Activated B cell treated with CpG ODN at 0.5 μM for 24 hours (primary cell): ENCODE measurements around the gene CELF3. TPM values are rescaled to one million over a fixed set of nuclear protein-coding genes. Genes with fewer than 3 reads are reported as not detected.

Experiments used
- ATAC-seq: fragments of 200-7000 bp; cut with Tn5 transposase; one replicate; pipeline ENCODE4 v1.10.0; 2021; ENCODE audit warnings: low read depth, mild to moderate bottlenecking, moderate library complexity
- CTCF ChIA-PET: fragments of 350-600 bp; sonication (Branson Sonifier 250); formaldehyde crosslinking; loops from one replicate; lab custom pipeline; 2021; ENCODE audit warnings: antibody characterized with exemption; lab: Charles Lee
- POLR2A ChIA-PET: fragments of 350-600 bp; sonication (Branson Sonifier 250); formaldehyde crosslinking; loops from one replicate; lab custom pipeline; 2021; ENCODE audit warnings: antibody characterized with exemption; lab: Charles Lee
- DNase-seq: peaks from one replicate; pipeline ENCODE4 v3.0.0; 2022
- H3K27ac Mint-ChIP-seq: one replicate; pipeline ENCODE4 v1.8.0; 2020; ENCODE audit warnings: mixed read lengths
- H3K27me3 Mint-ChIP-seq: one replicate; pipeline ENCODE4 v1.8.0; 2021; ENCODE audit warnings: mixed read lengths
- H3K36me3 Mint-ChIP-seq: one replicate; pipeline ENCODE4 v1.8.0; 2021; ENCODE audit warnings: low read depth, mixed read lengths
- H3K4me1 Mint-ChIP-seq: one replicate; pipeline ENCODE4 v1.8.0; 2021; ENCODE audit warnings: mixed read lengths
- H3K4me3 Mint-ChIP-seq: one replicate; pipeline ENCODE4 v1.8.0; 2020; ENCODE audit warnings: mild to moderate bottlenecking, mixed read lengths
- H3K9me3 Mint-ChIP-seq: one replicate; pipeline ENCODE4 v1.8.0; 2020; ENCODE audit warnings: mixed read lengths
- intact Hi-C: fragments of 100-400 bp; cut with micrococcal nuclease; formaldehyde crosslinking; loops from one replicate; pipeline ENCODE4 v1.15.1; 2024
- total RNA-seq: library from RNA; stranded (reverse); gene quantifications from 2 replicates; pipeline ENCODE4 v1.2.3, GENCODE V29; 2022
- TF ChIP-seq, protein P1 (sequence below): fragments of 200-600 bp; IDR thresholded peaks from one replicate; pipeline ENCODE4 v1.8.0; 2022; ENCODE audit warnings: antibody characterized with exemption, mild to moderate bottlenecking

The CELF3 gene
- total RNA-seq, 1 donor from 2014 or later = not detected

DNA sequence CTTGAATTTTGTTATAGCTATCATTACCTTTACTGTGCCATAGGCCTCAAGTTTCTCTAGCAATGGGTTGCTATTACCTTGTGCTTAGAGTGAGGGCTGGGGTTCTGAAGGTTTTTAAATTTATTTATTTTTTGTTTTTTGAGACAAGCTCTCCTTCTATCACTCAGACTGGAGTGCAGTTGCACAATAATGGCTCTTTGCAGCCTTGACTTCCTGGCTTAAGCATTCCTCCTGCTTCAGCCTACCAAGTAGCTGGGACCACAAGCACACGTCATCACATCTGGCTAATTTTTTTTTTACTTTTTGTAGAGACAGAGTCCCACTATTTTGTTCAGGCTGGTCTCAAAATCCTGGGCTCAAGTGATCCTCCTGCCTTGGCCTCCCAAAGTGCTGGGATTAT is 63.2 kb downstream of the CELF3 start:
- Mint-ChIP-seq H3K4me3 (no peak overlapping the region), H3K4me1 (peaks cover 13% of the 10 kb centered on the region), H3K36me3 (peaks cover 30% of the 10 kb centered on the region), H3K9me3 (no peaks in the 10 kb centered on the region), H3K27ac (no peak overlapping the region), H3K27me3 (no peaks in the 10 kb centered on the region)
- POLR2A ChIA-PET = interaction anchor here (0.7 kb wide), 1 partner anchor 137 kb away, joined by 7 read pairs; no protein-coding TSS in a partner anchor
- TF ChIP-seq, protein P1, sequence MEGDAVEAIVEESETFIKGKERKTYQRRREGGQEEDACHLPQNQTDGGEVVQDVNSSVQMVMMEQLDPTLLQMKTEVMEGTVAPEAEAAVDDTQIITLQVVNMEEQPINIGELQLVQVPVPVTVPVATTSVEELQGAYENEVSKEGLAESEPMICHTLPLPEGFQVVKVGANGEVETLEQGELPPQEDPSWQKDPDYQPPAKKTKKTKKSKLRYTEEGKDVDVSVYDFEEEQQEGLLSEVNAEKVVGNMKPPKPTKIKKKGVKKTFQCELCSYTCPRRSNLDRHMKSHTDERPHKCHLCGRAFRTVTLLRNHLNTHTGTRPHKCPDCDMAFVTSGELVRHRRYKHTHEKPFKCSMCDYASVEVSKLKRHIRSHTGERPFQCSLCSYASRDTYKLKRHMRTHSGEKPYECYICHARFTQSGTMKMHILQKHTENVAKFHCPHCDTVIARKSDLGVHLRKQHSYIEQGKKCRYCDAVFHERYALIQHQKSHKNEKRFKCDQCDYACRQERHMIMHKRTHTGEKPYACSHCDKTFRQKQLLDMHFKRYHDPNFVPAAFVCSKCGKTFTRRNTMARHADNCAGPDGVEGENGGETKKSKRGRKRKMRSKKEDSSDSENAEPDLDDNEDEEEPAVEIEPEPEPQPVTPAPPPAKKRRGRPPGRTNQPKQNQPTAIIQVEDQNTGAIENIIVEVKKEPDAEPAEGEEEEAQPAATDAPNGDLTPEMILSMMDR = no peak
- intact Hi-C loops = no loop called here
- no peak for ATAC-seq
- no peak for DNase-seq
- CTCF ChIA-PET = no interaction called here

Other genes starting within 250 kb of the CELF3 start
- gene CGN, start 205.4 kb downstream of the CELF3 start, total RNA-seq = 0.22 and 0.37 TPM in 2 replicates
- gene TUFT1, start 176.5 kb downstream of the CELF3 start, total RNA-seq = 2.3 and 2.4 TPM in 2 replicates
- 22.2 and 27.6 TPM in 2 replicates for gene SNX27, start 104.8 kb downstream of the CELF3 start, total RNA-seq
- gene RIIAD1, start 4.7 kb upstream of the CELF3 start, total RNA-seq = not detected in 2 replicates
- gene MRPL9, start 46.7 kb upstream of the CELF3 start, total RNA-seq = 96.2 and 105 TPM in 2 replicates
- gene TDRKH, start 73.7 kb upstream of the CELF3 start, total RNA-seq = 15.1 and 15.6 TPM in 2 replicates
- gene LINGO4, start 88.6 kb upstream of the CELF3 start, total RNA-seq = not detected in 2 replicates
- 0.09 TPM in 1 of 2 replicates, not detected in the other for gene RORC, start 115.0 kb upstream of the CELF3 start, total RNA-seq
- 0.15 TPM in 1 of 2 replicates, not detected in the other for gene C2CD4D, start 123.0 kb upstream of the CELF3 start, total RNA-seq
- gene THEM5, start 136.9 kb upstream of the CELF3 start, total RNA-seq = not detected in 2 replicates
- 20.4 and 22.8 TPM in 2 replicates for gene THEM4, start 192.7 kb upstream of the CELF3 start, total RNA-seq